Measurements from ENCODE around the gene AKAP1.
"Not testable (repeated sequence)": the region's sequence is repeated elsewhere in the genome, so short reads cannot be mapped to it uniquely, and the experiment has no call there.

Gene AKAP1

DNA sequence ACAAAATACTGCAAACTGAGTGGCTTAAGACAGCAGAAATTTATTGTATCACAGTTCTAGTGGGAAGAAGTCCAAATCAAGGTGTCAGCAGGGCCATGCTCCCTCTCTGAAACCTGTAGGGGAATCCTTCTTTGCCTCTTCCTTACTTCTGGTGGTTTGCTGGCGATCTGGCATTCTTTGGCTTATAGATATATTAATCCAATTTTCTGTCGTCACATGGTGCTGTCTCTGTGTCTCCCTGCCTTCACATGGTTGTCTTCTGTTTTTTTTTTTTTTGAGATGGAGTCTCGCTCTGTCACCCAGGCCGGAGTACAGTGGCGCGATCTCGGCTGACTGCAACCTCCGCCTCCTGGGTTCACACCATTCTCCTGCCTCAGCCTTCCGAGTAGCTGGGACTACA, 6.8 kb upstream of the AKAP1 start:
- DNase-seq, result no peak

DNA sequence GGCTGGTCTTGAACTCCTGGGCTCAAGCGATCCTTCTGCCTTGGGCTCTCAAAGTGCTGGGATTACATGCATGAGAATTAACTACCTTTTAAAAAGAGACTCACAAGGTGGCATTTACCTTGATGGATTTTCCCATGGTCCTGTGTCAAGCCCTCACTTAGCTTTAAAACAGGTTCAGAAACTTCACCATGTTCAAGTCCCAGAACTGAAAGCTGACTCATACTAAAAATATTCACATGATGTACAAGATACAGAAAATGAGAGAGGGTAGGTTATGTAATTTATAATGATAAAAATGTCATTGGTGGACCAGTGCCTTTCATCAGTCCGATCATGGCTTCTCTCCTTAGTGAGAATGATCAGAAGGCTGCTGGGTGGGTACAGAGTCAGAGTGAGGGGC, 4.3 kb upstream of the AKAP1 start:
- no peak for DNase-seq

- no peak for DNase-seq
Measured at GRCh38 chr17:57082441-57082840, 2.6 kb upstream of the AKAP1 start.

- DNase-seq, result no peak
Measured at GRCh38 chr17:57084361-57084801, 665 bp upstream of the AKAP1 start.

GRCh38 chr17:57085448-57086068, 512 bp downstream of the AKAP1 start:
- DNase-seq, result peak; percentile 65

- DNase-seq, result peak; percentile 60
Measured at GRCh38 chr17:57086069-57086930, 1.3 kb downstream of the AKAP1 start.

DNA sequence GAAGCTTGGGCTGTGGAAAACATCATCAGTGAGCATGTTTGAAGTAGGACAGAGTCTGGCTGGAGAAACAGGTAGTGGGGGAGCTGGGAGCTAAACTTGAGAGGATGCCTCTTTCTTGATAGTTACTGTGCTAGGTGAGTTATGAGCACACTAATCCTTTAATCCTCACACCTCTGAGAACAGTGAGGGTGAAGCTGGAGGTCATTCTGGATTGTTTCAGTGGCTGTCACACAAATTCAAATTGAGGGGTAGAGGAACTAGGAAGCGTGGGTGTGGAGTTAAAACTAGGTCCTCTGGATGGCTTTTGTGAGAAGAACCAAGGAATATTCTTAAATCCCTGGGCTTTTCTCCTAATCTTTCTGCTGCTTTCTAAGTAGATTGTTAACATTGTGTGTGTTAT, 3.3 kb downstream of the AKAP1 start:
- DNase-seq, result no peak

GRCh38 chr17:57089391-57089790, 4.3 kb downstream of the AKAP1 start:
- no peak for DNase-seq

- no peak for DNase-seq
Measured at GRCh38 chr17:57090560-57091185, 5.6 kb downstream of the AKAP1 start.

DNA sequence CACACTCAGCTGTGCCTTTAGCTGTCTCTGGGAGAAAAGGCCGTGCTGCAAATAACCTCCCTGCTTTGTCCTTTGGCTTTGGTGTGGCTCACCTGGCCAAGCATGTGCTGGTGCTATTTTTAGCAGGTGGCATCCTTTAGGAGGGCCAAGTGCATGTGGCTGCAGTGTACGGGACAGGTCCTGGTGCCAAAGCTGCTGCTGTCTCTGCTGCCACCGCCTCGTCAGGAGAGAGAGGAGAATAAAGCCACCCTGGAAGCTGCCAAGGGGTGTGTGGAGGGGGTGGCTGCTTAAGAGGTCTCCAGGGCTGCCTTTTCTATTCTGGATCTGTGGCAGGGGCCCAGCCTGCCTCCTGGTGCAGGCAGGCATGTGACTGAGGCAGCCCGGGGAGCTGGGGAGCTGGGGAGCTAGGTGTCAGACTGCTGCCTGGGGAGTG, 6.2 kb downstream of the AKAP1 start:
- DNase-seq, result no peak

DNA sequence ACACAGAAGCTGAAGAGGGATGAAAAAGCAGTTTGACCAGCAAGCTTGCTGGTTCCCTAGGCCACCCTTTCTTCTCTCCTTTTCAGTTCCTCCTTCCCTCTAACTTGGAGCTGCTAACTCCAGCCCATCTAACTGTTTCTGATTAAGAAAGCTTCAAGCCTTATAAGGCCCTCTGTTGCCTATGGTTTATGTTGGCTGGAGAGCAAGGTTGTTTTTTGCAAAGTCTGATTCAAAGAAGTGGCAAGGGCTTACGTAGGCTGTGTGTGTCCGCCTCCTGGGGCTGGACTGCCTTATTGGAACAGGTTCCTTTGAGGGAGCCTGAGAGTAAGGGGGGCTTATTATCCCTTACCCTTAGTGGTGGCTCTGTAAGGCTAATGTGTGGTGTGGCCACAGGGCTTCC, 7.1 kb downstream of the AKAP1 start:
- peak; percentile 12 for DNase-seq

DNA sequence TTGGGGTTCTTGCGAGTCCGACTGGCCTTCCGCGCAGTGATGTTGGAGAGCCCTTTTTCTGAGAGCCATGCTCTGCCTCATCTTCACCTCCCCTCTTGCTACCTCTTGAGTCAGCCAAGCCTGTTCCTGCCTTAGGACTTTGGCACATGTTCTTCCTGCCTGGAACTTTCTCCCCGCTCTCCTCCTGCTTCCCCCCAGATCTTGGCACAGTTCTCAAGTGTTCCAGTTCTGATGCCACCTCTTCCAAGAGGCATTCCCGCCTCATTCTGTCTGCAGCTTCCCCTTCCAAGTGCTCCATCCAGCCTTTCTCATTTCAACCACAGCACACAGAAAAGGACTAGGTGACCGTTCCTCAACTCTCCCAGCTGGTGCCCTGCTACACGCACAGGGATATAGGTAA, 7.7 kb downstream of the AKAP1 start:
- no peak for DNase-seq

DNA sequence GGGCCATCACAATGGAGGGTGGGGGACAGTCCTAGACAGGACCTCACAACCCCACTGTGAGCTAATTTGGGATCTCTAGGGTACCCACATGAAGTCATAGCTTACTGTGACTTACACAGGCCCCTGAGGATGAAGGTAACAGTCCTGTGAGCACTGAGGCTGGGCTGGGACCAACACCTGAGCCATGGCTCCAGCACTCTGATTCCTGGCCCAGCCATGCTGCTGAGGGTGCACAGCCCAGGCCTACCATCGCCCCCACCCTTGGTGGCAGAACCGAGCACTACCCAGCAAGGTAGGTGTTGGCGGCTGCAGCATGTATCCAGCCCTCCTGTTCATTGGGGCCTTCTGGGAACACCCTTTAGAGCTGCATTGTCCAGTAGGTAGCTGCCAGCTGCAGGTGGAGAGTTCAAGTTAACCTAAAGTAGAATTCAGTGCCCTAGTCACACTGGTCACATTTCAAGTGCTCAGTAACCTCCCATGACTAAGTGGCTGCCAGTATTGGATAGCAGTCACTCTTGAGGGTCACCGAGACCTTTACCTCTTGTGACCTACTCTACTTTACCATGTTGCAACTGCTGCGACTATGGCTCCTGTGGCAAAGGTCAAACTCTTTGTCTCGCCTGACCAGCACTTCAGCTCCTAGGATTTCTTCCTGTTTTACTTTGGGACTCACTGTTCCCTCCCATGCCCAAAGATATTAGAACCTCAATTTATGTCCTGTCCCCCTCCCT, 11.6 kb downstream of the AKAP1 start:
- no peak for DNase-seq

- DNase-seq, result no peak
Measured at GRCh38 chr17:57097832-57098421, 12.9 kb downstream of the AKAP1 start.

DNA sequence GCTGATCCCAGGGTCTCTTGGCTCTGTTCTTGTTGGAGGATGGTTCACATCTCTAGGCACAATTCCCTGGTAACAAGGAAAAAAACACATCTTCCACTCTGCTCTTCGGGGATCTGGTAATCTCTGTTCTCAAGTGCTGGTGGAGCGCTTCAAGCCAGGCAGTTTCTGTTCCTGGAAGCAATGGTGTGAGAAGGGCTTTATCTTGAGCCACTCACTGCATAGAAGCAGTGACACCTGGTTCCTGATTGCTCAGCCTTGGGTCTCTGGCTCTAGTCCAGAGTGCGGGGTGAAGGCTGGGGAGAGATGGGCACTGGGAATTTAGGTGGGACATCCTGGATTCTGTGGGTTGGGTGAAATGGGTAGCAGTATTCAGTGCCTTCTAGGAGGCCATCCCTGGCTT, 14.1 kb downstream of the AKAP1 start:
- DNase-seq, result no peak

GRCh38 chr17:57102122-57102521, 17.1 kb downstream of the AKAP1 start:
- DNase-seq, result peak; percentile 7

GRCh38 chr17:57102660-57103059, 17.6 kb downstream of the AKAP1 start:
- DNase-seq, result not testable (repeated sequence)

DNA sequence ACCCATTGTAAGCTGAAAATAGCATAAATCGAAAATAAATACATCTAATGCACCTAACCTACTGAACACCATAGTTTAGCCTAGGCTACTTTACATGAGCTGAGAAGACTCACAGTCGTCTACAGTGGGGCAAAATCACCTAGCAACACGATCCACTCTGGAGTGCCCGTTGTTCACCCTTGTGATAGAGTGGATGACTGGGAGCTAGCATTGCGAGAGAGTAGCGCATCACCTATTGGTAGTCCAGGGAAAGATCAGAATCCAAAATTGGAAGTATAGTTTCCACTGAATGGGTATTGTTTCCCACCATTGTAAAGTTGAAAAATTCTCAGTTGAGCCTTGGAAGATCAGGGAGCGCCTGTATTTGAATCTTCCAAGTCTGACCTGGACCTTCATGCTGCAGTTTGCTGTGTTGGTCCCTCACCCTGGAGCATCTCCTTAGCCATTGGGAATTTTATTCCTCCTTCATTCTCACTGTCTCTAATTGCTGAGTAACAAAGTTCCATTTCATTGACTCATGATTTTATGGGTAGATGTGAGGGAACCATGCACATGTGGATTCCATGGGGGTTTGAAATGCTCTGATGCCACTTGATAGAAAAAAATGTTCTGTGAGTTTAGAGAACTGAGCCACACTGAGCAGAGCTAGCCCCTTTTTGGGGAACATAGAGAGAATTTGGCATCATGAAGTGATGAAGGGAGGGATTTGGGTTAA, 19.6 kb downstream of the AKAP1 start:
- no peak for DNase-seq

- no peak for DNase-seq
Measured at GRCh38 chr17:57105591-57105990, 20.5 kb downstream of the AKAP1 start.

GRCh38 chr17:57106107-57106835, 21.2 kb downstream of the AKAP1 start:
- no peak for DNase-seq

GRCh38 chr17:57106836-57107497, 21.9 kb downstream of the AKAP1 start:
- DNase-seq, result no peak

All from OCI-M1 (cell line).